ENCODE data around the gene FAM184B.

FAM184B gene

DNA sequence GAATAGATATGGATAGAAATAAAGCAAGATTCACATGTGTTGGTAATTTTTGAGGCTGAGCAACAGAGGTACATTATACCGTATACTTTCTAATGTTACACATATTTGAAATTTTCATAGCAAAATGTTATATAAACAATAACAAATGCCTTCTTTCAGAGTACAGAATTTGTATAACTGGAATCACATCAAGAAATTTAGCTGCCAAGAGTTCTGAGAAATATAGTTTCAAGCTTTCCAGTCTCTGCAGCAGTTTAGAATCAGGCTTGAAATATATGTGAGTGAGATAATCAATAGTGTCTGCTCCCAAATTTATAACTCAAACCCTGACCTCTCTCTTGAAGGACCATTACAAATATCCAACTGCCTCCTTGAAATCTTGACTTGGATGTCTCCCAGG, 23.8 kb downstream of the FAM184B start:
- TF ChIP-seq, protein P1, sequence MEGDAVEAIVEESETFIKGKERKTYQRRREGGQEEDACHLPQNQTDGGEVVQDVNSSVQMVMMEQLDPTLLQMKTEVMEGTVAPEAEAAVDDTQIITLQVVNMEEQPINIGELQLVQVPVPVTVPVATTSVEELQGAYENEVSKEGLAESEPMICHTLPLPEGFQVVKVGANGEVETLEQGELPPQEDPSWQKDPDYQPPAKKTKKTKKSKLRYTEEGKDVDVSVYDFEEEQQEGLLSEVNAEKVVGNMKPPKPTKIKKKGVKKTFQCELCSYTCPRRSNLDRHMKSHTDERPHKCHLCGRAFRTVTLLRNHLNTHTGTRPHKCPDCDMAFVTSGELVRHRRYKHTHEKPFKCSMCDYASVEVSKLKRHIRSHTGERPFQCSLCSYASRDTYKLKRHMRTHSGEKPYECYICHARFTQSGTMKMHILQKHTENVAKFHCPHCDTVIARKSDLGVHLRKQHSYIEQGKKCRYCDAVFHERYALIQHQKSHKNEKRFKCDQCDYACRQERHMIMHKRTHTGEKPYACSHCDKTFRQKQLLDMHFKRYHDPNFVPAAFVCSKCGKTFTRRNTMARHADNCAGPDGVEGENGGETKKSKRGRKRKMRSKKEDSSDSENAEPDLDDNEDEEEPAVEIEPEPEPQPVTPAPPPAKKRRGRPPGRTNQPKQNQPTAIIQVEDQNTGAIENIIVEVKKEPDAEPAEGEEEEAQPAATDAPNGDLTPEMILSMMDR (IDR thresholded peaks at IDR 0.05; ENCODE audit: borderline replicate concordance, insufficient read depth, low read depth, low read length): no peak
- H3K4me3 ChIP-seq (ENCODE audit: low read depth, low read length): no peak overlapping the region

DNA sequence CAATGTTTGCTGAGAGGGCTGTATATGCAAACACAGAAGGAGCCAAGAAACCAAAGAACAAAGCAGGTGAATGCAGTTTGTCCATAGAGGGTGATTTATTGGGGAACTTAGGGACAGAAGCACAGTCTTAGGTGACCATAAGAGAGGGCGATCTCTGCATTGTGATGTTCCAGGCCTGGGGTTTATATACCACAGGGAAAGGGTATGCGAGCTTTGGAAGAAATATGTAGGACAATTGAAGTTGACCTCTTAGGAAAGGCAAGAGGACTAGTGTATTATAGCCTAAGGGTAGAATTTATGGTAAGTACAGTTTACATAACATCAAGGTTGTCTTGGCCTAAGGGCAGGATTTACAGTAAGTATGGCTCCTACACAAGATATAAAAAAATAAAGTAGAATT, 27.8 kb downstream of the FAM184B start:
- H3K4me3 ChIP-seq (ENCODE audit: low read depth, low read length): no peak overlapping the region
- TF ChIP-seq, protein P1 (IDR thresholded peaks at IDR 0.05; ENCODE audit: borderline replicate concordance, insufficient read depth, low read depth, low read length): no peak

DNA sequence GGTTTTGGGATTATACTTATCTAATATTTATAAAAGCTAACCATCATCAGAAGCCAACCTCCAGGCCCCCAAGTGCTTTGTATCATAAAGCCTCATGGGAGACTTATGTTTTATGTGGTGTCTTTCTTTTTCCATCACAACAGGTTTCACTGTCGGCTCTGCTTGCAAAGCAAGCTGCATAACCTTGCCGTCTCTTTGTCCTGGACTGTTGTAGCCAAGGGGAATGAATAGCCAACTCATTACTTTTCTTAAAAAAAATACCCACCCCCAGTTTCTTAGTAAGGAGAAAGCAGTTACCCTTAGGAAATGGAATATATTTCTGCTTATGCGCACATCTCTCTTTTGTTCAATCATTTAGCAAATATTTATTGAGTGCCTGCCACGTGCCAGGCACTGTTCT, 40.7 kb downstream of the FAM184B start:
- TF ChIP-seq, protein P1 (IDR thresholded peaks at IDR 0.05; ENCODE audit: borderline replicate concordance, insufficient read depth, low read depth, low read length): no peak

DNA sequence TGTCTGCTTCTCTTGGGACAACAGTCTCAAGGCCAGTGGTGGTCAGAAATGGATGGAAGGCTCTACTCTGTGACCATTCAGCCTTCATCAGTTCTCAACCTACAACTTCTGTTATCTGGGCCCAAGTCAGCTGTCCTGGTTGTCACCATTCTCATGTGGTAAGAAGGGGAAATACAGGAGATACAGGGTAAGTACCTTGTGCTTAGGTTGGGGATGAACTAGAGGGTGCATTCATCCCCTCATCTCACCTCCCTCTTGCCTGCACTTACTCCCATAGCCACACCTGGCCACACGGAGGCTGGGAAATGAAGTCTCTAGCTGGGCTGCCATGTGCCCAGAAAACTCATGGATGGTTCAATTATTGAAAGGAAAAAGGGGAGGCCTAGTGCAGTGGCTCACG, 44.9 kb downstream of the FAM184B start:
- no peak overlapping the region for H3K4me3 ChIP-seq (ENCODE audit: low read depth, low read length)
- TF ChIP-seq, protein P1 (IDR thresholded peaks at IDR 0.05; ENCODE audit: borderline replicate concordance, insufficient read depth, low read depth, low read length): no peak

More for the DNA sequence above, 40.7 kb downstream of the FAM184B start:
- no peak overlapping the region for H3K4me3 ChIP-seq (ENCODE audit: low read depth, low read length)

DNA sequence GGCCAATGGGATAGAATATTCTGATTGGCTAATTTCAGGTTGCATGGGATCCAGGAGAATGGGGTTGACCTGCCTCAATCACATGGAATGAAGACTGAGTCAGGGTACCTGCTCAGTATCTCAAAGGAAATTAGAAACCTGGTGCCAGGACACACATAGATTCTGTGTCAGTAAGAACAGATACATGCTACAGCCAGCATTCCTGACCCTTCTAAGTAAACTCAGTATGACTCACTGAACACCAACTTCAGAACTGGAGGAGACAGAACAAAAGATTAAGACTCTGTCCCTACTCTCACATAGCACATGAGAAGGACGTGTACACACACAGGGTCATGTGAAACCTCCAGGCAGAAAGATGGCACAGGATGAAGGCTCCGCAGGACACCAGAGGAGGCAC, 54.5 kb downstream of the FAM184B start:
- TF ChIP-seq, protein P1 (IDR thresholded peaks at IDR 0.05; ENCODE audit: borderline replicate concordance, insufficient read depth, low read depth, low read length): no peak
- no peak overlapping the region for H3K4me3 ChIP-seq (ENCODE audit: low read depth, low read length)

DNA sequence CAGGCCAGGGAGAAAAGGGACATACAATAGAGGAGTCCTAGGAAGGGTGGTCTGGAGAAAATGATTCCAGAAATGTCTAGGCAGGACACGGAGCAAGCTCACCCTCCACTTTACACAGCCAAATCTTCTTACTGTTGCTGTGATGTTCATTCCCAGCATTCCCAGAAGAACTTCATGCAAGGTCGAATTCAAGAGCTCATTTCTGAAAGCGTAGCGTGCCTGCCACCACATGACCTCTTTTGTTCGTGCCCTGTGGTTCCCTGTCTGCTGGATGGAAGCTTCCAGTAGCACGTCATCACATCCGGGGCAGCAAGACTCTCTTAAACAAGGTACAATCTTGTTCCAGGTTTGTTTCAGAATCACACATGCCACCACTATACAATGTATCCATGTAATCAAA, 57.8 kb downstream of the FAM184B start:
- H3K4me3 ChIP-seq (ENCODE audit: low read depth, low read length): no peak overlapping the region
- TF ChIP-seq, protein P1 (IDR thresholded peaks at IDR 0.05; ENCODE audit: borderline replicate concordance, insufficient read depth, low read depth, low read length): no peak

DNA sequence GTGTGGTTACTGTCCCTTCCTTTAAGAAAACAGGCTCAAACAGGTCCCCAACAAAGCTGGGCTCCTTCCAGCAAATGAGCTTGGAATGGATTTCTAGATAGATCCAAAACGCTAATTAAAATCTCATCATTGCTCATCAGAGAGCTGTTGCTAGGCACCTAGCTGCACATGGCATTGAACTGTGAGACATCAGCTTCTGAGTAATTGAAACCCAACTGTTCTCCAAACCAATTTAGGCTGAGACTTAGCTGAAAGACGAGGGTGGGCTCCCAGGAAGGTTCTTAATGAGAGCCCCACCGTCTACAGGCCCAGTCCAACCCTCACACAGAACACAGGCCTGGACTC, 59.1 kb downstream of the FAM184B start:
- TF ChIP-seq, protein P1 (IDR thresholded peaks at IDR 0.05; ENCODE audit: borderline replicate concordance, insufficient read depth, low read depth, low read length): no peak
- H3K4me3 ChIP-seq (ENCODE audit: low read depth, low read length): no peak overlapping the region

Data from GM12875 (cell line).